SJCRH30 (cell line): Measurements from ENCODE around the gene HTR2A. TPM values are rescaled to one million over a fixed set of nuclear protein-coding genes. Genes with fewer than 3 reads are reported as not detected.
"Not testable (repeated sequence)": the region's sequence is repeated elsewhere in the genome, so short reads cannot be mapped to it uniquely, and the experiment has no call there.

Source experiments
- DNase-seq, 2 experiments: peaks; one replicate each; pipeline ENCODE4 v3.0.0-alpha.2; 2015 to 2020
- H3K27ac ChIP-seq: fragments of 250-450 bp; sonication (Bioruptor Pico); 2 replicates; pipeline ENCODE4 v1.5.1; 2020; ENCODE audit warnings: mild to moderate bottlenecking, moderate library complexity
- H3K27me3 ChIP-seq: fragments of 250-450 bp; sonication (Bioruptor Pico); 2 replicates; pipeline ENCODE4 v1.5.1; 2020; ENCODE audit warnings: mild to moderate bottlenecking, moderate library complexity
- H3K36me3 ChIP-seq: fragments of 250-450 bp; sonication (Bioruptor Pico); 2 replicates; pipeline ENCODE4 v1.5.1; 2020; ENCODE audit warnings: mild to moderate bottlenecking, moderate library complexity
- H3K4me1 ChIP-seq: fragments of 250-450 bp; sonication (Bioruptor Pico); 2 replicates; pipeline ENCODE4 v1.5.1; 2020; ENCODE audit warnings: mild to moderate bottlenecking, moderate library complexity
- H3K4me3 ChIP-seq: fragments of 250-450 bp; sonication (Bioruptor Pico); 2 replicates; pipeline ENCODE4 v1.5.1; 2020; ENCODE audit warnings: mild to moderate bottlenecking, moderate library complexity
- H3K9me3 ChIP-seq: fragments of 250-450 bp; sonication (Bioruptor Pico); replicated peaks from 2 replicates; pipeline ENCODE4 v1.5.1; 2020; ENCODE audit warnings: mild to moderate bottlenecking, moderate library complexity
- total RNA-seq: library from RNA; depleted of rRNA; stranded (reverse); fragments of >200 nt; shearing (Covaris generic); gene quantifications from 2 replicates; pipeline ENCODE4 v1.2.3, GENCODE V29; 2014

The HTR2A gene
- total RNA-seq, 1 experiment from 2014 or later, result 0.02 TPM

DNA sequence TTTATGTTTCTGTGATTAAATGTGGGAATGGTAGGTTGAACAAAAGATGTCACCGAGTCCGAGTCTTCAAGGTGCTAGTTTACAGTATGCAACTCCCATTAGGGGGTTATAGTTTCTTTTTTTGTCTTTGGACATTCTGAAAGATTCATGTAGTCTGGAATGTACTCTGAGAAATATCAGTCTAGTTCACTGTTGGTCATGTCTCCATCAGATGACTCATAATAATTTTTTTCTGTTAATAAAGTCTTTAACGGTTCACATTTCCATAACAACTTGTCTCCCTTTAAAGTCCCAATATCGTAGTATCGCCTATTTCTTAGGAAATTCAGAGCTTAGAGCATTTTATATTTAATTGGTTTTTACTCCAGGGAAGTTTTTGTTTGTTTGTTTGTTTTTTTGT is 86.4 kb downstream of the HTR2A start:
- Histone ChIP-seq H3K4me3 (no peak overlapping the region), H3K27ac (no peak overlapping the region), H3K36me3 (no peaks in the 10 kb centered on the region), H3K27me3 (peaks cover 3% of the 10 kb centered on the region), H3K4me1 (no peaks in the 10 kb centered on the region), H3K9me3 (peaks cover 5% of the 10 kb centered on the region; the same call in 1 of the 2 replicates)
- no peak for DNase-seq

DNA sequence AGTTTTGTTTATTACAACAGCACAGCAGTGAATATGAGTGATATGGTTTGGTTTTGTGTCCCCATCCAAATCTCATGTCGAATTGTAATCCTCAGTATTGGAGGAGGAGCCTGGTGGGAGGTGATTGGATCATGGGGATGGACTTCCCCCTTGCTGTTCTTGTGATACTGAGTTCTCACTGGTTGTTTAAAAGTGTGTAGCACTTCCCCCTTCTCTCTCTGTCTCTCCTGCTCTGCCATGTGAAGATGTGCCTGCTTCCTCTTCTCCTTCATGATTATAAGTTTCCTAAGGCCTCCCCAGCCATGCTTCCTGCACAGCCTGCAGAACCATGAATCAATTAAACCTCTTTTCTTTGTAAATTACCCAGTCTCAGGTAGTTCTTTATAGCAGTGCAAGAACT is 91.9 kb downstream of the HTR2A start:
- Histone ChIP-seq H3K27ac (peak overlapping the region; percentile 66), H3K4me1 (peaks cover 11% of the 10 kb centered on the region)
- DNase-seq, H3K4me3 ChIP-seq, H3K36me3 ChIP-seq, H3K9me3 ChIP-seq, H3K27me3 ChIP-seq: not testable (repeated sequence)

DNA sequence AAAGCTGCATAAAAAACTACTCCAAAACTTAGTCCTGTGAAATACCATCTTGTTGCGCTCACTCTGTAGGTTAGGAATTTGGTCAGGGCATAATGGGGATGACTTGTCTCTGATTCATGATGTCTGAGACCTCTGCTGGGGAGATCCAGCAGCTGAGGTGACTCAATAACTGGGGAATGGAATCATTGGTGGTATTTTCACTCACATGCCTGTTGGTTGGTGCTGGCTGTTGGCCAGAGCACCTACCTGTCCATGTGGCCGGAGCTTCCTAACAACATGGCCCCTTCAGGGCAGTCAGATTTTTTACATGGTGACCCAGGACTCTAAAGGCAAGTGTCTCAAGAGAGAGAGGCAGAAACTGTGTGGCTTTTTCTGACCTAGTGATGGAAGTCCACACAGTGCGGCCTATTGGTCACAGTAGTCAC is 92.5 kb downstream of the HTR2A start:
- H3K4me3 ChIP-seq, result no peak overlapping the region
- H3K9me3 ChIP-seq, result no peaks in the 10 kb centered on the region
- peak; percentile 28 to 34 for DNase-seq
- H3K36me3 ChIP-seq, result no peaks in the 10 kb centered on the region
- H3K4me1 ChIP-seq, result peaks cover 11% of the 10 kb centered on the region
- H3K27me3 ChIP-seq, result no peaks in the 10 kb centered on the region; the same call in 1 of the 2 replicates
- peak overlapping the region; percentile 66 for H3K27ac ChIP-seq

DNA sequence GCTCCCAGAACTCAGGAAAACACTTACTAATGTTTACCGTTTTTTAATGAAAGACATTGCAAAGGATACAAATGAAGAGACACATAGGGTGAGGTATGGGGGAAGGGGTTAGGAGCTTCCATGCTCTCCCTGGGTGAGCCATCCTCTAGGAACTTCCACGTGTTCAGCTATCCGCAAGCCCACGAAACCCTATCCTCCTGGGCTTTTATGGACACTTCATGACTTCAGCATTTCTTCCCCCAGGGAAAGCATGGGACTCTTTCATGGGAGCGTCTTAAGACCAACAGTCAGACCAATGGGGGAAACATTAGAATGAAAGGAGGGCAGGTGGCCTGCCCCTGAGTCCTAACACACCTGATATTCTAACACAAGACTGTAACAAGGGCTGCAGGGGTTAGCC is 93.3 kb downstream of the HTR2A start:
- no peaks in the 10 kb centered on the region; the same call in 1 of the 2 replicates for H3K27me3 ChIP-seq
- no peaks in the 10 kb centered on the region for H3K36me3 ChIP-seq
- peak in 1 of 2 experiments; percentile 14 for DNase-seq
- H3K9me3 ChIP-seq, result no peaks in the 10 kb centered on the region
- H3K27ac ChIP-seq, result peak overlapping the region; percentile 66
- H3K4me1 ChIP-seq, result peaks cover 11% of the 10 kb centered on the region
- H3K4me3 ChIP-seq, result no peak overlapping the region

DNA sequence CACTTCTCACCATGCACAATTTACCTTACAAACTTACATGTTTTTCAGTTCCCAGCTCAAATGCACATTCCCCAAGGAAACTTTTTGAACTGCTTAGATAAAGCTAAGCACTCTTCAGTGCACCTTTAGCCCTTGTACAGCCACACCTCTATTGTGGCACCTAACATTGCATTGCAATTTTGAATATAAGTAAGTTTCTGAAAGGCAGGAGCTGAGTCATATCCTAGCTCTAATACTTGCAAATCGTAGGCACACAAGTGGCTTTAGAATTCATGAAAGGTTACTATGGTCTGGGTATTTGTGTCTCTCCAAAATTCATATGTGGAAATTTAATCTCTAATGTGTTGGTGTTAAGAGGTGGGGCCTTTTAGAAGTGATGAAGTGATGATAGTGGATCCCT is 95.0 kb downstream of the HTR2A start:
- no peak for DNase-seq
- H3K36me3 ChIP-seq, result no peaks in the 10 kb centered on the region
- H3K9me3 ChIP-seq, result no peaks in the 10 kb centered on the region
- peaks cover 17% of the 10 kb centered on the region for H3K4me1 ChIP-seq
- no peaks in the 10 kb centered on the region; the same call in 1 of the 2 replicates for H3K27me3 ChIP-seq
- H3K27ac ChIP-seq, result no peak overlapping the region
- no peak overlapping the region for H3K4me3 ChIP-seq

DNA sequence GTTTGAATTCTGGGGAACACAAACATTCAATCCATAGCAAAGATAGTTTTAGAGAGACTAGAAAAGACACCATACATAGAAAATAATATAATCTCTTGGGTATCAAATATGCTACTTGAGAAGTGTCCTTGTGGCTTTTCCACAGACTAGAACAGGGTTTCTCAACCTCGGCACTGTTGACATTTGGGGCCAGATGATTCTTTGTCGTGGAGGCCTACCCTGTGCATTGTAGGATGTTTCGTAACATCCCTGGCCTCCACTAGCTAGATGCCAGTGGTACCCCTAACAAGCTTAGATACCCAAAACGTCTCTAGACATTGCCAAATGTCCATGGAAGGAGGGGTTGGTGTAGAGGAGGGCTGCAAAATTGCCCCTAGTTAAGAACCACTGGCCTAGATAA is 97.7 kb downstream of the HTR2A start:
- Histone ChIP-seq H3K4me1 (peaks cover 15% of the 10 kb centered on the region), H3K27me3 (no peaks in the 10 kb centered on the region), H3K36me3 (no peaks in the 10 kb centered on the region), H3K9me3 (no peaks in the 10 kb centered on the region), H3K27ac (no peak overlapping the region), H3K4me3 (no peak overlapping the region)
- no peak for DNase-seq

DNA sequence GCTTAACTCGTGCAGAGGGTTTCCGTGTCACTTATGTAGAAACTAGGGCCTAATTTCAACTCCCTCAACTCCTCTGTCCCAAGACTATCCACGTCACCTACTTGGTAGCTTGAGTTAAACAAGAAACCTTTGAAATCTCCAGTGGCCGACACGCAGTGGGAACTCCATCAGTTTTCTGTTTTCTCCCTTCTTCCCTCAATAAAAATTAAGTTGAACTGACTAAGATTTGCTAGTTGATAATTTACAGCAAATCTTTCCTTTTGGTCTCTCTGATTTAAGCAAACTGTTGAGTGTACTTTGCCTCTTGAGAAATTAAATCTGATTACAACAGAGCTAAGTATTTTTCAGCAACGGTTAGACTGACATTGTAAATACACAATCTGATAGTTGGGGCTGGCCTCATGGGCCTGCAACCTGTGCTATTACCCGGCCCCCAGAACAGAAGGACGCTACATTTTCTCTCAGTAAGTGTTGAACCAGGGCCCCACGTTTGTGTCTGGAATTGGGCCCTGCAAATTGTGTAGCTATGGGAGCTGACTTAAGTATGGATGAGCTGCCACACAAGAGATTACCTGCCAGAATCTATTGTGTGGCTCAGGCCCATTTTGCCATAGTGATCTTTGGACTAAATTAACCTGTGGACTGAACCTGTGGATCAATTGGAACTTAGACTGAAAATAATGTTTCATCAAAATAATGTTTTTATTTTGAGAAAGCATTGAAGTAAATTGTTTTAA is 99.2 kb downstream of the HTR2A start:
- H3K9me3 ChIP-seq, result no peaks in the 10 kb centered on the region
- H3K36me3 ChIP-seq, result no peaks in the 10 kb centered on the region
- H3K4me1 ChIP-seq, result peaks cover 7% of the 10 kb centered on the region
- peak overlapping the region; percentile 89 for H3K4me3 ChIP-seq
- DNase-seq, result peak in 1 of 2 experiments; percentile 22
- H3K27me3 ChIP-seq, result no peaks in the 10 kb centered on the region
- H3K27ac ChIP-seq, result peak overlapping the region; percentile 84

DNA sequence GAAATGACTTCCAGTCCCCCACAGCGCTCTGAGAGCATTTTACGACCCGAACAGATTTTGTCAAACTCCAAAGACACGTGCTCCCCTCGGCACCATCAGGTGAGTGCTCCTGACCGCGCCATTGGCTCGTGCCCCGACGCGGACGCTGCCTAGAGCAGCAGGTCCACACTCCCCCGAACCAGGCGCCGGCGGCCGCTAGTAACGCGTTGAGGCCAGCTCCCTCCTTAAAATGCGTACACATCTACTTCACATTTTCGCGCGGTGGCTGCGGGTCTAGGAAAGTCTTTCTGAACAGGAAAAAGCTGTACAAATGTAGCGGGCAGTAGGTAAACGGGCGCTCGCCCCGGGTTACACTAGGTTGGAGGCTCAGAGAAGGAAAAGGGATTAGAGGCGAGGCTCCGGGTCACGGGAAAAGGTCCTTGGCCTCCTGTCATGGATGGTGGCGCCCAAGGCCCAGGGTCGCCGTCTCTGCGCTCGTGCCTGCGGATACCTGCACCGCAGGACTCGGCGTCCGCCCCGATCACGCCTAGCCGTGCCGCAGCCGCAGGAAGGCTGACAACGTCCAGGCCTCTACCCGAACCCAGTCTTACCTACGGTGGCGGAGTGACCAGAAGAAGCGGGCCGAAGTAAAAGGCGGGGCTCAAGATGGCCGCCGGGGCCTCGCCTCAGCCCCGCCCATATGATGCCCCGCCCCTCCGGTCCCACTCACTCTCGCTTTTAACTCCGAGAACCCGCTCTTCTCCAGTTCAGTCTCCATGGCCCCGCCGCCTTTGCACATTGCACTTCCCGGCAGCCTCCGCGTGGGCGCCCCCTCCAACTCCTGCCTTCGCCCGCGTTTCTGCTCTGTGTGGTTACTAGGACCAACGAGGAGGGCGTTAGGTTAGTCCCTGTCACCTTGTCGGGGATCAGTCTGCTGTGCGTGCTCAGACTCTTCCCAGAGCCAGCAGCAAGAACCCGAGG is 100.1 kb downstream of the HTR2A start, which contains the start of gene ESD:
Gene ESD (minus strand): TSS at position 647 of the 960 bp plus-strand sequence. CDS start 5,748 bp downstream, outside the sequence.
- Histone ChIP-seq H3K27ac (peak within 1 kb of the TSS; percentile 84), H3K4me3 (peak within 1 kb of the TSS; percentile 89), H3K36me3 (peaks cover 5% of the 10 kb centered on the region), H3K27me3 (no peaks in the 10 kb centered on the region), H3K9me3 (no peaks in the 10 kb centered on the region), H3K4me1 (peaks cover 7% of the 10 kb centered on the region)
- DNase-seq, result peak; percentile 96 to 97

DNA sequence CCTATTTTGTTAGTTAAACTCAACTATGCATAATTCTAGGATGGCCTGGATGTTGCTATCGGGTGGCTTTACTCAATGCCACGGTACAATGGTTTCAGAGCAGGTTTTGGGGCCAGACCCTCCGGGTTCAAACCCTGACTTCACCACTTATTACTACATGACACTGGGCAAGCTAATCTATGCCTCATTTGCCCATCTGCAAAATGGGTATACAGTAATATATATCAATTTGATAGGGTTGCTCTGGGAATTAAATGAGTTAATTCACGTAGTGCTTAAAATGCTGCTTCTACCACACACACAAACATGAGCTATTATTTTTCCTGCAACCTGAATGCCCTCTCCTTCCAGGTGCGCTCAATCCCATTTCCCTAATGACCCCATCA is 100.7 kb downstream of the HTR2A start:
- Histone ChIP-seq H3K27ac (peak overlapping the region; percentile 84; the same call in 1 of the 2 replicates), H3K9me3 (no peaks in the 10 kb centered on the region), H3K36me3 (peaks cover 12% of the 10 kb centered on the region), H3K4me1 (peaks cover 7% of the 10 kb centered on the region), H3K4me3 (peak overlapping the region; percentile 89), H3K27me3 (no peaks in the 10 kb centered on the region)
- no peak for DNase-seq

DNA sequence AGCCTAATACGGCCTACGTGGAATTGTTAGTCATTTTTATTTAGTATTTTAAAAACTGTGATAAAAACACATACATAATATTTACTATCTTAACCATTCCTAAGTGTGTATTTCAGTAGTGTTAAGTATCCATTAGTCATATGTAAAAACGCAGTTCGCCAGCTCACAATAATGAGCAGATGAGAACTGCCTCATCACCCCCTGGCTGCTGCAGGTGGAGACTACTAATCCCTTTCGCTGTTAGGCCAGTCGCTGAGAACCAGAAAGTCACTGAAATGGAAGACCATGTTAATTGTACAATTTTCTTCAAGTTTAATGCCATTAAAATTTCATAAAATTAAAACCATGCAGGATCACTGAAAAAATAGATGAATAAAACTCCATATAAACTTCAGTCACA is 101.5 kb downstream of the HTR2A start:
- peaks cover 7% of the 10 kb centered on the region for H3K4me1 ChIP-seq

DNA sequence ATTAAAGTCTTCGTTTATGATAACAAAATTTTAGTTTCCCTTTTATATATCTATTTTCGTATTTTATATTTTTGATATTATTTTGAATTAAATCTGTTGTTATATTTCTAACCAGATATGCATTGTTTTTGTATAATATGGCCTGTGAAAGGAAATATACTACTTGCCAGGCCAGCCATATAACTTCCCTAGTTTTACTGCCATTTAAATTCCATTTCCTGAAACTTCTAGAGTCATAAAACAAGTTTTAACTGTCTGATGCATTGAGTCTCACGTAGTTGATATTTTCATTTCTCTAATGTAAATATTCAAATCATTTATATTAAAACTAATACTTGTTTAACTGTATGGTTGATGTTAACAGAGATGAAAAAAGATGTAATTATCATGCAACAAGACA is 113.3 kb downstream of the HTR2A start:
- no peaks in the 10 kb centered on the region for H3K9me3 ChIP-seq
- H3K27ac ChIP-seq, result no peak overlapping the region
- H3K4me1 ChIP-seq, result no peaks in the 10 kb centered on the region
- no peaks in the 10 kb centered on the region for H3K27me3 ChIP-seq
- H3K36me3 ChIP-seq, result peaks cover 79% of the 10 kb centered on the region
- H3K4me3 ChIP-seq, result no peak overlapping the region
- DNase-seq, result no peak

More for the DNA sequence above, 101.5 kb downstream of the HTR2A start:
- Histone ChIP-seq H3K4me3 (no peak overlapping the region), H3K36me3 (peaks cover 18% of the 10 kb centered on the region), H3K9me3 (no peaks in the 10 kb centered on the region), H3K27me3 (no peaks in the 10 kb centered on the region), H3K27ac (no peak overlapping the region)
- DNase-seq, result no peak

DNA sequence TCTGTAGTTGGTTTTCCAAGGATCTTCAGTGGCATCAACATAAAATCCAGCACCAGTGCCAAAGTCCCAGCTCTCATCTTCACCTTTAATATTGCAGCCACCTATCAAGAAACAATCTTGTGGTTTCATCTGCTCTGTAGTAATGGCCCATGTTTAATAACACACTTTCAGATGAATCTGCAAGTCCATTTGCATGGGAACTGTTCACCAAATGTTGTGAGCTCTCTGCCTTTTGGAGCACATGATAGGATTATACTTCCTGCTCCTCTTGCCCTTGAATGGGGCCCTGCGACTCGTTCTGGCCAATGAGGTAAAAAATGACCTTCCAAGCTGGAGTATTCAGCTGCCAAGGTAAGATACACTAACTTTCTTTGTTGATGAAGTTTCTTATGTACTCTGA is 114.2 kb downstream of the HTR2A start:
- Histone ChIP-seq H3K27ac (no peak overlapping the region), H3K4me3 (no peak overlapping the region), H3K27me3 (no peaks in the 10 kb centered on the region), H3K4me1 (no peaks in the 10 kb centered on the region), H3K9me3 (no peaks in the 10 kb centered on the region), H3K36me3 (peaks cover 76% of the 10 kb centered on the region)
- DNase-seq, result no peak

DNA sequence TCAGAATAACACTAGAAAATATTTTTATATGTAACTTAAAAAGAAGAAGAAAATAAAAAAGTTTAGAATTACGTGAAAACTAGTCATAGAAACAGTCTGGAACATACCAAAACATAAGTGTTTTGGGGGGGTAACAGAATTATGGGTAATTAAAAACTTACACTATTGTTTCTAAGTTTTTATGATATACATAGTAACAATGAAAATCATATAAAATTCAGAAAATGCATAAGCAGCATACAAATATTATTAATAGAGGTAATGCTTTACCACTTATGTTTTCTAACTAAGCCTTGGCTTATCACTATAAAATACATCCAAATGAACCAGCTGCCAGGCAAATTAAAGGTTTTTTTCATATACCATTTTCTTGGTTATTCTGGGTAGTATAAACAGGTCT is 114.8 kb downstream of the HTR2A start:
- no peak overlapping the region for H3K4me3 ChIP-seq
- no peaks in the 10 kb centered on the region for H3K4me1 ChIP-seq
- H3K36me3 ChIP-seq, result peaks cover 77% of the 10 kb centered on the region
- no peaks in the 10 kb centered on the region for H3K9me3 ChIP-seq
- H3K27me3 ChIP-seq, result no peaks in the 10 kb centered on the region
- no peak overlapping the region for H3K27ac ChIP-seq
- no peak for DNase-seq
